Activated CD8-positive, alpha-beta memory T cell treated with anti-CD3 and anti-CD28 coated beads, Interleukin-2, amount 50 U/mL, for 1 hour (primary cell): ENCODE measurements around the gene JADE2.
A peak's percentile ranks its signal among the peaks of the same experiment; 100 is the strongest.

Experiments
- DNase-seq: peaks from one replicate; pipeline ENCODE4 v3.0.0-alpha.2; 2020; ENCODE audit errors: extremely low read depth

The JADE2 gene

DNA sequence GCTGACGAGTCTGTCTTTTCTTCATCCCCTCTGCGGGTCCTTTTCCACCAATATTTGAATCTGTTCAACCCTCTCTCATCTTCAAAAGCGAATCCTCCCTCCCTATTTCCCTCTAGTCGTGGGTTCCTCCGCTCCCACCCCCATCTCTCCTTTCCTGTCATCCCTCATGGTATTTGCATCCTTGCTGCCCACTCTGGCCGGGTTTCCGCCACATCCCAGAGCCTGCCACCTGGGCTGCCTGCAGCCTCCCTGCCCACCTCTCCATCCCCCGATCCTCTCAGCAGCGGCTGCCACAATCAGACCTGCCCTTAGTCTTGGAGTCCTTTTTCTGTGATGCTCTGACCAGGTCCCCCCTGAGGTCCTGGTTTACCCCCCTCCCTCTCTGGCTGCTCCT lies 44.9 kb downstream of the JADE2 start:
- no peak for DNase-seq

GRCh38 chr5:134570886-134571285 lies 45.4 kb downstream of the JADE2 start:
- no peak for DNase-seq

DNA sequence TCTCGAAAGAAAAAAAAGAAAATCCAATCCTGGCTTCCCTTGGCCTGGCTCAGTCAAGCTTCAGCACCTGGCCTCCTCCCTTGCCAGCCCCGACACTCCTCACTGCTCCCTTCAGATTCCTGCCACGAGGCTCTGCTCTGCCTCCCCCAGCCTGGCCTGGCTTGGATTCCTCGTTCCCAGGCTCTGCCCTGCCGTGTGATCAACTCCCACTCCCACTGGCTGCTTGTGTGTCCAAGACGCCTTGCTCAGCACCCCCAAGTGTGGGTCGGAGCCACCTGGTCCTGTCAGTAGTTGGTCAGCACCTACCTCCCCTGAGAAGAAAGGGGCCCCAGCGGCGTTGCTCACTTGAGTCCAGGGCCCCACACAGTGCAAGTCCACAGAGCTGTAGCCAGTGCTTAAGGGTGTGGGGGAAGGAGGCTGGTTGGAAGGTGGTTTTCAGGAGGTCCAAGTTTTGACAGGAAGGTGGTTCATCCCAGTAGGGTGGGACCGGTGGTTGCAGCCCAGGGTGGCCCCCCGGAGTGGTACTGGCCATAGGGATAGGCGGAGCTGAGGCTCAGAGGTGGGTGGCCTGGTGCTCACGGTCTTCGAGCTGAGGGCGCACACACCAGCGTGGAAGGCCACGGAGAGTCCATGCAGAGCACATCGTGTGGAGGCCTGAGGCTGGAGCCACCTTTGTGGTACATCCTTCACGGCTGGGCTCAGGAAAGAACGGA lies 46.4 kb downstream of the JADE2 start:
- no peak for DNase-seq

- DNase-seq: no peak
These were observed 47.3 kb downstream of the JADE2 start for GRCh38 chr5:134572811-134573210.

DNA sequence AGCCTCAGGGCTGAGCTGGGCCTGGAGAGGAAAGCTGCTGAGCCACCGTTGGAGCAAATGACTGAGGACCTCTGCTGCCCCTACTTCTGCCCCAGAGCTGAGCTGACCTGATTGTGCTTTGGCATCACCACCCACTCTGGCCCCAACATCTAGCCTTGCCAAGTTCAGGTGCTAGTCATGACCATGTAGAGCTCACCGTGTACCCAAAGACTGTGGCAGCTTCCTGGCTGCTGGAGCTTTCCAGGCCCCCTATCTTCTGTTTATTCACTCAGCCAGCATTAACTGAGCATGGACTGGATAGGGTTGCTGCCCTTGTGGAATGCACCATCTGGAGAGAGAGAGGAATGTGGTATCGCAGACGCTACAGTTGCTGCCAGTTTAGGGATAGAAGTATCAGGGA lies 49.1 kb downstream of the JADE2 start:
- no peak for DNase-seq

DNA sequence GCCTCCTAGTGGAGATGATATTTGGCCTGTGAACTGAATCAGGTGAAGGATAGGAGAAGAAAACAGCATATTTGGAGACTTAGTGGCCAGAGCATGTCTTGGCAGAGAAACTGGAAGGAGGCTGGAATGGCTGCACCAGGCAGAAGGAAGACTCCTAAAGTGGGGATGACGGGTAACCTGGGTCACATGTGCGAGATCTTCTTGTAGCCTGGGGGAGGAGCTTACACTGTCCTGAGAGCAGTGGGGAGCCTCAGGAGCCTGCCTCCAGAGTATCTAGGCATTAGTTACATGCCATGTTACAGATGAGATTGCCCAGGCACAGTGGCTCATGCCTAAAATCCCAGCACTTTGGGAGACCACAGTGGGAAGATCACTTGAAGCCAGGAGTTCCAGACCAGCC lies 49.8 kb downstream of the JADE2 start:
- DNase-seq: no peak

DNA sequence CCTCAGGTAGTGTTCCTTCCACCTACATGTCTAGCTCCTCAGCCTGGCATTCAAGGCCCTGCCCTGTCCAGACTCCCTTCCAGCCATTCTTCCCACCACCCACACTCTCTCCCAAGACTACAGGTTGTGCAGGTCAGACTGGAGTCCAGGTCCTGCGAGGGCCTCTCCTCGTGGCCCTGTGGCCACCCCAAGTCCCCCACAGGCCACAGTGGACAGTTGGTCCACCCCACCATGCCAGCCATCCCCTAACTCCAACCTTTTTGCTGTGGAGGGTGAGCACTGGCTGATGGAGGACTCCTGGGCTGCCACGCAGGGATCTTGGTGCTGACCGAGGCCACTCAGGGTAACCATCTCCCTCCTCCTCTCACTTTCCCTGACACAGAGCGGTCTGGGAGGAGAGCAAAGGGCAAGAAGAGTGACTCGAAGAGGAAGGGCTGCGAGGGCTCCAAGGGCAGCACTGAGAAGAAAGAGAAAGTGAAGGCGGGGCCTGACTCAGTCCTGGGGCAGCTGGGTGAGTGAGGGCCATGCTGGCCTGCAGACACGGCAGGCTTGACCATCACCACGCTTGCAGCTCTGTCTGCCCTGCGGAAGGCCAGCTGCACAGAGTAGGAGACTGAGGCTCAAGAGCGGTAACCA lies 51.0 kb downstream of the JADE2 start:
- no peak for DNase-seq

DNA sequence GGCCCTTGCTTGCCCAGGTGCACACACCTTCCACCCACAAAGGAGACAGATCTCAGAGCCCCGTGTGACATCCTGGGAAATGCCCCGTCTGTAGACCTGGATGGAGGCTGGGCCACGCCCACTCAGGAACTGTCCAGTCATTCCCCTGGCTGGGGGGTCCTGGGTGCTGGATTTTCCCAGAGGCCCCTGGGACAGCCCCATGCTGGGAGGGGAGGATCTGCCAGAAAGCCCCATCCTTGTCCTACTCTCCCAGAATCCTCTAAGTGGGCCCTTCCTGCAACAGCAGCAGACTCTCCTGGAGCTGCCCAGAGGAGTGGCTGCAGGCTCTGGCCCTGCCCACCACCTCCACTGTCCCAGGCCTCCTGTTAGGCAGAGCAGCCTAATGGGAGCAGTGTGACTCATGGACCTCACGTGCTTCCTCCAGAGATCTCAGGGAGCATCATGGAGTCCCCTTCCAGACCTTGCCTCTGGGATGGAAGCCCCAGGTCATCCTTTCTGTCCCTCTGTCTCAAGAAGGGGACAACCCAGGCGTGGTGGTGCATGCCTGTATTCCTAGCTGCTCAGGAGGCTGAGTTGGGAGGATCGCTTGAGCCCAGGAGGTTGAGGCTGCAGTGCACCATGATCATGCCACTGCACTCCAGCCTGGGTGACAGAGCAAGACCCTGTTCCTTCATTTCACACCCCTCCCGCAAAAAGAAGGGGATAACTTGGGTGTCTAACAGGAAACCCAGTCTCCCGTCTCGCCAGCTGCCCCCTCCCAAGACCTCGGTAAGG lies 51.7 kb downstream of the JADE2 start:
- DNase-seq: no peak

- DNase-seq: peak; percentile 35
These were observed 52.5 kb downstream of the JADE2 start for GRCh38 chr5:134577796-134578577.

DNA sequence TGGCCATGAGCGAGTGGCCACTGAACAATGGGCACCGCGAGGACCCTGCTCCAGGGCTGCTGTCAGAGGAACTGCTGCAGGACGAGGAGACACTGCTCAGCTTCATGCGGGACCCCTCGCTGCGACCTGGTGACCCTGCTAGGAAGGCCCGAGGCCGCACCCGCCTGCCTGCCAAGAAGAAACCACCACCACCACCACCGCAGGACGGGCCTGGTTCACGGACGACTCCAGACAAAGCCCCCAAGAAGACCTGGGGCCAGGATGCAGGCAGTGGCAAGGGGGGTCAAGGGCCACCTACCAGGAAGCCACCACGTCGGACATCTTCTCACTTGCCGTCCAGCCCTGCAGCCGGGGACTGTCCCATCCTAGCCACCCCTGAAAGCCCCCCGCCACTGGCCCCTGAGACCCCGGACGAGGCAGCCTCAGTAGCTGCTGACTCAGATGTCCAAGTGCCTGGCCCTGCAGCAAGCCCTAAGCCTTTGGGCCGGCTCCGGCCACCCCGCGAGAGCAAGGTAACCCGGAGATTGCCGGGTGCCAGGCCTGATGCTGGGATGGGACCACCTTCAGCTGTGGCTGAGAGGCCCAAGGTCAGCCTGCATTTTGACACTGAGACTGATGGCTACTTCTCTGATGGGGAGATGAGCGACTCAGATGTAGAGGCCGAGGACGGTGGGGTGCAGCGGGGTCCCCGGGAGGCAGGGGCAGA lies 53.3 kb downstream of the JADE2 start:
- no peak for DNase-seq

DNA sequence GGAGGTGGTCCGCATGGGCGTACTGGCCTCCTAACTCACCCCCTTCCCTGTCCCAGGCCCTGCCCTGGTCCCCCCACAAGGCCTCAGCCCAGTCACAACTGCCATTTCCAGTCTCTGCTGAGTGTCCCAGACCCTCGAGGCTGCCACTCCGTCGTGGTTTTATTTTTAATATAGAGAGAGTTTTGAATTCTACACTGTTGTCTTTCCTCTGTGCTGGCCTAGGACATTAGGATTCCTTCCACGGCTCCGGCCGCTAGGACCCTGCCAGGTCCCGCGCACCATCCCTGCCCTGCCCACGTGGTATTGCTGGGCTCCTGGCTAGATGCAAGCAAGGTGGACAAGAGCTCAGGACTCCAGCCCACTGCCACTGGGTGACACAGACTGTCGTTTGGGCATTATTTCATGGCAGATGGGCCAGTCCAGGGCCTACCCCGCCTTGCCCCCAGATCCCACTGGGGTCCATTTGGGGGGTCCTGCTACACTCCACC lies 53.9 kb downstream of the JADE2 start:
- no peak for DNase-seq

- DNase-seq: no peak
These were observed 54.6 kb downstream of the JADE2 start for GRCh38 chr5:134580001-134580460.

DNA sequence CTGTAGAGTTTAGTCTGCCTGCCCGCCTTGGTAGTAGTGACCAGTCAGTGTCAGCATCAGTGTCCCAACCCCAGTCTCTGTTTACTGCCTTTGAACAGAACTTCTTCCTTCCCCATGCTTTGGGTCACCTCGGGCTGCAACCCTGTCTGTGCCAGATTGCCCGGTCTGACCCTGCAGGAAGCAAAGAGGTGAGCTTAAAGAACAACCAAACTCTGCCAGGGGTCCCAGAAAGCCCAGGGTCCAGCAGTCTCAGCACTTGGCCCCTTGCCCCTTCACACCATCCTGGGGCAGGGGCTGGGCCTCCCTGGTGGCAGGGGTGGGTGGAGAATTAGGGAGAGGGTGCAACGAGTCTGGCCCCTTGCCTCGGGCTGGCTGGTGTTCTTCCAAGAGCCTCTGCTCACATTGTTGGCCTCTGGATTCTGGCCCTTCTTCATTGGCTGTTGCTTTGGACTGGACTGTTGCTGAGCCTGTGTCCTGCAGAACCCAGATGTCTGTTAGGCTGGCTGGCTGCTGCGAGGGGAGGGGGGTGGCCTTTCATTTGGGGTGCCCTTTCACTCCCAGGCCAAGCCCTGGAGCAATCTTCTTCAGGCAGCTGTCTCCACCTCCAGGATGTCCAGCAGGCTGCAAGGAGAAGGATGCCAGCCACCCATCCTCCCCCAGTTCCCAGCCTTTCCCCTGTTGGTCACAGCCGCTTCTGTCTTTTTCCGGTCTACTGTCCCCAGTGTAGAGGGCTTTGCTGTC lies 55.9 kb downstream of the JADE2 start:
- no peak for DNase-seq

DNA sequence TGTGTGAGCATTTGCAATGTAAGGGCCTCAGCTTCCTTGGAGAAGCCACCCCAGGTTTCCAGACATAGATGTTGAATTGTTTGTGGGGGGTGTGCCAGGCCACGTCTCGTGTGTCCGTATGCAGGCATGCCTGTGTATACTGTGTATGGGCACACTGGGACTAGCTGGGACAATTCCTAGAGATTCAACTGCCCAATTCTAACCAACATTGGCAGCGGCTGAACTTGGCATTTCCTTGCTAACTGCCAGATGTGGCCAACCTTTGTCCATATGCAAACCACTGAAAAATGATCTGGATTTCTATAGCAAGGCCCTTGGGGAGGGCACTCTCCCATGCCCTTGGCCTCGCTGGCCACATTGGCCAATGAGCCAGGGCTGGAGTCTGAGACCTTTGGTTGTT lies 56.8 kb downstream of the JADE2 start:
- no peak for DNase-seq

GRCh38 chr5:134582941-134583340 lies 57.5 kb downstream of the JADE2 start:
- no peak for DNase-seq

GRCh38 chr5:134583766-134584165 lies 58.3 kb downstream of the JADE2 start:
- DNase-seq: no peak

- no peak for DNase-seq
These were observed 59.2 kb downstream of the JADE2 start for GRCh38 chr5:134584662-134585061.

DNA sequence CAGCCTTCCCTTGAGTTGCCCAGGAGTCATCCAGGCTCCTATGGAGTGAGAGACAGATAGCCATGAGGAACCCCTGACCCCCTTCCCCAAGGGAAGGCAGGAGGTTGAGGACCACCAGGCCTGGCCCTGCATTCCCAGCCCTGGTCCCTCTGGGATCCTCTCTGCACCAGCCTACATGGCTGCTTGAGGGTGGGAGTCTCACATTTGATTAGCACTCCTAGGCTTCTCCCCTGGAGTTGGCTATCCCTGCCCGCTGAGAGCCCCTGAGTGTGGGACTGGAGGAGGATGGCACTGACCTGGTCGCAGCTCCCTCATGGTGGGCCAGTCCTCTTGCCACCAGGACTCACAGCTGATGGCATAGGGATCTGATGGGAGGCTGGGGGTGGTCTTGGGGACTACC lies 60.5 kb downstream of the JADE2 start:
- DNase-seq: no peak

GRCh38 chr5:134586866-134587524 lies 61.5 kb downstream of the JADE2 start:
- DNase-seq: peak; percentile 40
